ENCODE measurements around the gene VWA3B. TPM values are rescaled to one million over a fixed set of nuclear protein-coding genes. Genes with fewer than 3 reads are reported as not detected.

Gene VWA3B
- polyA plus RNA-seq, 3 donors: not detected

GRCh38 chr2:98280376-98281102, 193.6 kb downstream of the VWA3B start:
- H2AFZ ChIP-seq (ENCODE audit: insufficient read depth, low read depth, low read length, poor library complexity, severe bottlenecking): no peak overlapping the region

DNA sequence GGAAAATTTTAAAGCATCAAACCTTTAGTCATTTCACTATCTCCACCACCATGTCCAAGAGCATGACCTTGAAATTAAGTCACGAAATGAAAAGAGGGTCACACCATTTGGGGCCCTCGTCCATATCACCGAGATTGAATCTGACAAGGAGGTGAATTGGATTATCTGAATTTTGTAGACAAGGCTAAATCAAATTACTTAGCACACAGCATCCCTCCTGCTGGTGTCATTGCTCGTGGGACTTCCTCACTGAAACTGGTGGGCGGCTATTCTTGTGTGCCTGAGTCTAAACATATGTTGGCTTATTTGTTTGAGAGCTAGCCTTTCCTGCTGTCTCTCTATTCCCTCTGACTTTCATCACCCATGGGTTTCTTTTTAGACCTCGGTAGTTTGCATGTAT, 194.6 kb downstream of the VWA3B start:
- H3K36me3 ChIP-seq (replicated peaks in 1 of 2; ENCODE audit: control insufficient read depth in 1 of 2, insufficient read depth in 2 of 2, low read length in 2 of 2): no peaks in the 10 kb centered on the region
- H3K4me3 ChIP-seq (replicated peaks in 1 of 3; ENCODE audit: low read depth in 2 of 3, low read length in 3 of 3): no peak overlapping the region
- H2AFZ ChIP-seq (ENCODE audit: insufficient read depth, low read depth, low read length, poor library complexity, severe bottlenecking): no peak overlapping the region
- no peak overlapping the region for H3K4me2 ChIP-seq (replicated peaks; ENCODE audit: extremely low read depth, low read length, poor library complexity, severe bottlenecking)
- H3K27ac Mint-ChIP-seq: no peak overlapping the region
- H3K4me1 Mint-ChIP-seq: no peaks in the 10 kb centered on the region
- H3K9me3 ChIP-seq (replicated peaks in 1 of 2; ENCODE audit: control insufficient read depth in 1 of 2, insufficient read depth in 1 of 2, low read length in 2 of 2): no peaks in the 10 kb centered on the region
- no peak for DNase-seq
- H3K27me3 ChIP-seq (ENCODE audit: control insufficient read depth in 2 of 2, insufficient read depth in 2 of 2, low read length in 2 of 2): peaks cover 4 to 26% of the 10 kb centered on the region in 2 donors
- no CpG with 5 or more reads among the region's 6 CpGs for WGBS (ENCODE audit: insufficient coverage)
- H3K9ac ChIP-seq (ENCODE audit: insufficient read depth, low read length, poor library complexity, severe bottlenecking): no peak overlapping the region
- intact Hi-C loops (cut with micrococcal nuclease): no loop called here
- no peaks in the 10 kb centered on the region for H3K4me1 ChIP-seq (ENCODE audit: control insufficient read depth in 1 of 2, insufficient read depth in 2 of 2, low read length in 2 of 2)
- no peaks in the 10 kb centered on the region for H4K20me1 ChIP-seq (ENCODE audit: insufficient read depth, low read length)
- H3K36me3 Mint-ChIP-seq: no peaks in the 10 kb centered on the region
- H3K4me3 Mint-ChIP-seq: no peak overlapping the region
- no peak overlapping the region for H3K27ac ChIP-seq (ENCODE audit: low read depth in 1 of 2, low read length in 2 of 2)
- TF ChIP-seq CTCF (IDR thresholded peaks at IDR 0.05): no peak
- no peaks in the 10 kb centered on the region for H3K79me2 ChIP-seq (ENCODE audit: insufficient read depth, low read length)
- H3K27me3 Mint-ChIP-seq (ENCODE audit: low read depth in 3 of 3): peaks cover 17 to 39% (median 31%) of the 10 kb centered on the region in 3 donors
- peaks cover 0 to 7% (median 4%) of the 10 kb centered on the region in 7 donors for H3K9me3 Mint-ChIP-seq

More at GRCh38 chr2:98280376-98281102, 193.6 kb downstream of the VWA3B start:
- Mint-ChIP-seq H3K27ac (no peak overlapping the region), H3K4me3 (peak overlapping the region in 1 of 2 donors; percentile 54), H3K9me3 (peaks cover 0 to 5% (median 2%) of the 10 kb centered on the region in 7 donors), H3K27me3 (ENCODE audit: low read depth in 3 of 3) (peaks cover 17 to 41% (median 28%) of the 10 kb centered on the region in 3 donors), H3K4me1 (no peaks in the 10 kb centered on the region), H3K36me3 (no peaks in the 10 kb centered on the region)
- intact Hi-C loops (cut with micrococcal nuclease): no loop called here
- Histone ChIP-seq H3K9ac (ENCODE audit: insufficient read depth, low read length, poor library complexity, severe bottlenecking) (no peak overlapping the region), H3K27ac (ENCODE audit: low read depth in 1 of 2, low read length in 2 of 2) (no peak overlapping the region), H3K79me2 (ENCODE audit: insufficient read depth, low read length) (no peaks in the 10 kb centered on the region), H3K4me3 (replicated peaks in 1 of 3; ENCODE audit: low read depth in 2 of 3, low read length in 3 of 3) (no peak overlapping the region), H3K4me1 (ENCODE audit: control insufficient read depth in 1 of 2, insufficient read depth in 2 of 2, low read length in 2 of 2) (no peaks in the 10 kb centered on the region), H3K9me3 (replicated peaks in 1 of 2; ENCODE audit: control insufficient read depth in 1 of 2, insufficient read depth in 1 of 2, low read length in 2 of 2) (no peaks in the 10 kb centered on the region), H3K4me2 (replicated peaks; ENCODE audit: extremely low read depth, low read length, poor library complexity, severe bottlenecking) (no peak overlapping the region), H3K36me3 (replicated peaks in 1 of 2; ENCODE audit: control insufficient read depth in 1 of 2, insufficient read depth in 2 of 2, low read length in 2 of 2) (no peaks in the 10 kb centered on the region), H3K27me3 (ENCODE audit: control insufficient read depth in 2 of 2, insufficient read depth in 2 of 2, low read length in 2 of 2) (peaks cover 2 to 24% of the 10 kb centered on the region in 2 donors), H4K20me1 (ENCODE audit: insufficient read depth, low read length) (no peaks in the 10 kb centered on the region)
- 69% methylated on average over 14 of the region's 18 CpGs for WGBS (ENCODE audit: insufficient coverage)
- no peak for TF ChIP-seq CTCF (IDR thresholded peaks at IDR 0.05)
- DNase-seq: no peak

Measured in CD14-positive monocyte (primary cell).